ENCODE measurements around the gene RTTN.
"Not testable (repeated sequence)": the region's sequence is repeated elsewhere in the genome, so short reads cannot be mapped to it uniquely, and the experiment has no call there.

DNA sequence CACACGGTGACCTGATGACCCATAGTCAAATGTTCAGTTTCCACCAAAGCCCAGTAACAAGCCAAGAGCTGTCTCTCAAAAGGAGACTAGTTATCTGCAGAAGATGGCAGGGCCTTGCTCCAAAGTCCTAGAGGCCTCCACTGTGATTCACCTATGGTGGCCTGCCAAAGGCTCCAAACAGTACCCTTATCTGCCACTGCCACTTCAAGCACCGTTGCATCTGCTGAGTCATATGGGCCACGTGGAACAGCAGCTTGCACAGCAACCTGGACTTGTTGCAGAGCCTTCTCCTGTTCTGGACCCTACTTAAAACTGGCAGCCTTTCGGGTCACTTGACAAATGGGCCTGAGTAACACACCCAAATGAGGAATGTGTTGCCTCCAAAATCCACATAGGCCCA, 230.2 kb downstream of the RTTN start:
- TF ChIP-seq, protein P1, sequence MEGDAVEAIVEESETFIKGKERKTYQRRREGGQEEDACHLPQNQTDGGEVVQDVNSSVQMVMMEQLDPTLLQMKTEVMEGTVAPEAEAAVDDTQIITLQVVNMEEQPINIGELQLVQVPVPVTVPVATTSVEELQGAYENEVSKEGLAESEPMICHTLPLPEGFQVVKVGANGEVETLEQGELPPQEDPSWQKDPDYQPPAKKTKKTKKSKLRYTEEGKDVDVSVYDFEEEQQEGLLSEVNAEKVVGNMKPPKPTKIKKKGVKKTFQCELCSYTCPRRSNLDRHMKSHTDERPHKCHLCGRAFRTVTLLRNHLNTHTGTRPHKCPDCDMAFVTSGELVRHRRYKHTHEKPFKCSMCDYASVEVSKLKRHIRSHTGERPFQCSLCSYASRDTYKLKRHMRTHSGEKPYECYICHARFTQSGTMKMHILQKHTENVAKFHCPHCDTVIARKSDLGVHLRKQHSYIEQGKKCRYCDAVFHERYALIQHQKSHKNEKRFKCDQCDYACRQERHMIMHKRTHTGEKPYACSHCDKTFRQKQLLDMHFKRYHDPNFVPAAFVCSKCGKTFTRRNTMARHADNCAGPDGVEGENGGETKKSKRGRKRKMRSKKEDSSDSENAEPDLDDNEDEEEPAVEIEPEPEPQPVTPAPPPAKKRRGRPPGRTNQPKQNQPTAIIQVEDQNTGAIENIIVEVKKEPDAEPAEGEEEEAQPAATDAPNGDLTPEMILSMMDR (conservative IDR thresholded peaks at IDR 0.05; ENCODE audit: low read depth, low read length): not testable (repeated sequence)
- TF ChIP-seq BHLHE40 (IDR thresholded peaks at IDR 0.05; ENCODE audit: low read depth, low read length); FOS (IDR thresholded peaks at IDR 0.05; ENCODE audit: low read depth, low read length); POLR2A (IDR thresholded peaks at IDR 0.05; ENCODE audit: low read depth, low read length); SMC3 (IDR thresholded peaks at IDR 0.05; ENCODE audit: low read depth, low read length); MXI1 (IDR thresholded peaks at IDR 0.05; ENCODE audit: borderline replicate concordance, low read depth, low read length); CHD1 (IDR thresholded peaks at IDR 0.05; ENCODE audit: low read depth, low read length); USF2 (IDR thresholded peaks at IDR 0.05; ENCODE audit: low read depth, low read length); RFX5 (IDR thresholded peaks at IDR 0.05; ENCODE audit: low read depth, low read length); MAZ (IDR thresholded peaks at IDR 0.05; ENCODE audit: borderline replicate concordance, low read depth, low read length): not testable (repeated sequence)
